Ishikawa (cell line): Measurements from ENCODE around the gene CBFA2T2.

ENCODE experiments used
- CEBPB ChIP-seq: IDR thresholded peaks from 2 replicates; pipeline ENCODE4 v1.6.1; 2012
- EP300 ChIP-seq: IDR thresholded peaks from 2 replicates; pipeline ENCODE4 v1.6.1; 2012; ENCODE audit warnings: borderline replicate concordance
- MAX ChIP-seq: IDR thresholded peaks from 2 replicates; pipeline ENCODE4 v1.6.1; 2012
- TAF1 ChIP-seq: IDR thresholded peaks from 2 replicates; pipeline ENCODE4 v1.6.1; 2012; ENCODE audit warnings: low read depth, mild to moderate bottlenecking
- YY1 ChIP-seq: IDR thresholded peaks from 2 replicates; pipeline ENCODE4 v1.6.1; 2012; ENCODE audit warnings: low read depth

GRCh38 chr20:33650753-33651561 is 161.1 kb downstream of the CBFA2T2 start:
- no peak for TF ChIP-seq CEBPB
- no peak for TF ChIP-seq YY1
- TF ChIP-seq TAF1: no peak
- no peak for TF ChIP-seq MAX
- TF ChIP-seq EP300: no peak
